HL-60 (cell line): ENCODE measurements around the gene PRDM16.

Source experiments
- DNase-seq, 2 experiments: peaks; one replicate each; pipeline ENCODE4 v3.0.0-alpha.2; 2010 to 2020; ENCODE audit warnings: low read depth in 1 of 2, low spot score in 1 of 2
- H3K27ac ChIP-seq: fragments of 250-450 bp; sonication (Bioruptor Pico); replicated peaks from 2 replicates; pipeline ENCODE4 v1.5.1; 2020; ENCODE audit warnings: mild to moderate bottlenecking, moderate library complexity
- H3K27me3 ChIP-seq: fragments of 250-450 bp; sonication (Bioruptor Pico); 2 replicates; pipeline ENCODE4 v1.5.1; 2021; ENCODE audit warnings: mild to moderate bottlenecking, moderate library complexity; ENCODE audit not compliant: insufficient read depth, poor library complexity, severe bottlenecking
- H3K4me3 ChIP-seq: replicated peaks from 2 replicates; pipeline ENCODE4 v1.5.1; 2011; ENCODE audit warnings: mild to moderate bottlenecking, control low read depth, low read length; ENCODE audit not compliant: insufficient read depth
- CTCF ChIP-seq: IDR thresholded peaks from one replicate; pipeline ENCODE4 v1.5.1; 2011; ENCODE audit warnings: low read length, control low read depth, inconsistent platforms; ENCODE audit not compliant: insufficient read depth
- GABPA ChIP-seq: IDR thresholded peaks from 2 replicates; pipeline ENCODE4 v1.6.1; 2012; ENCODE audit warnings: low read depth
- POLR2AphosphoS5 ChIP-seq: IDR thresholded peaks from 2 replicates; pipeline ENCODE4 v1.6.1; 2012; ENCODE audit warnings: low read depth
- SPI1 ChIP-seq: IDR thresholded peaks from 2 replicates; pipeline ENCODE4 v1.6.1; 2012; ENCODE audit warnings: low read depth, mild to moderate bottlenecking, borderline replicate concordance
- TF ChIP-seq, protein P1 (sequence below): IDR thresholded peaks from 2 replicates; pipeline ENCODE4 v1.6.1; 2012; ENCODE audit warnings: low read depth; ENCODE audit not compliant: insufficient replicate concordance

The PRDM16 gene

GRCh38 chr1:3479511-3480368 is 410.7 kb downstream of the PRDM16 start:
- peaks cover 18% of the 10 kb centered on the region for H3K27me3 ChIP-seq
- no peak for TF ChIP-seq SPI1
- TF ChIP-seq, protein P1, sequence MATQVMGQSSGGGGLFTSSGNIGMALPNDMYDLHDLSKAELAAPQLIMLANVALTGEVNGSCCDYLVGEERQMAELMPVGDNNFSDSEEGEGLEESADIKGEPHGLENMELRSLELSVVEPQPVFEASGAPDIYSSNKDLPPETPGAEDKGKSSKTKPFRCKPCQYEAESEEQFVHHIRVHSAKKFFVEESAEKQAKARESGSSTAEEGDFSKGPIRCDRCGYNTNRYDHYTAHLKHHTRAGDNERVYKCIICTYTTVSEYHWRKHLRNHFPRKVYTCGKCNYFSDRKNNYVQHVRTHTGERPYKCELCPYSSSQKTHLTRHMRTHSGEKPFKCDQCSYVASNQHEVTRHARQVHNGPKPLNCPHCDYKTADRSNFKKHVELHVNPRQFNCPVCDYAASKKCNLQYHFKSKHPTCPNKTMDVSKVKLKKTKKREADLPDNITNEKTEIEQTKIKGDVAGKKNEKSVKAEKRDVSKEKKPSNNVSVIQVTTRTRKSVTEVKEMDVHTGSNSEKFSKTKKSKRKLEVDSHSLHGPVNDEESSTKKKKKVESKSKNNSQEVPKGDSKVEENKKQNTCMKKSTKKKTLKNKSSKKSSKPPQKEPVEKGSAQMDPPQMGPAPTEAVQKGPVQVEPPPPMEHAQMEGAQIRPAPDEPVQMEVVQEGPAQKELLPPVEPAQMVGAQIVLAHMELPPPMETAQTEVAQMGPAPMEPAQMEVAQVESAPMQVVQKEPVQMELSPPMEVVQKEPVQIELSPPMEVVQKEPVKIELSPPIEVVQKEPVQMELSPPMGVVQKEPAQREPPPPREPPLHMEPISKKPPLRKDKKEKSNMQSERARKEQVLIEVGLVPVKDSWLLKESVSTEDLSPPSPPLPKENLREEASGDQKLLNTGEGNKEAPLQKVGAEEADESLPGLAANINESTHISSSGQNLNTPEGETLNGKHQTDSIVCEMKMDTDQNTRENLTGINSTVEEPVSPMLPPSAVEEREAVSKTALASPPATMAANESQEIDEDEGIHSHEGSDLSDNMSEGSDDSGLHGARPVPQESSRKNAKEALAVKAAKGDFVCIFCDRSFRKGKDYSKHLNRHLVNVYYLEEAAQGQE: no peak
- TF ChIP-seq CTCF: no peak
- no peak for TF ChIP-seq GABPA
- TF ChIP-seq POLR2AphosphoS5: no peak
- no peak for DNase-seq
- no peak overlapping the region for H3K27ac ChIP-seq
- no peak overlapping the region for H3K4me3 ChIP-seq

- Histone ChIP-seq H3K27ac (no peak overlapping the region), H3K4me3 (no peak overlapping the region), H3K27me3 (peaks cover 18% of the 10 kb centered on the region)
- TF ChIP-seq POLR2AphosphoS5 (no peak), GABPA (no peak), CTCF (no peak)
- TF ChIP-seq, protein P1: no peak
- no peak for DNase-seq
Observed at GRCh38 chr1:3480369-3480719, 411.3 kb downstream of the PRDM16 start.

DNA sequence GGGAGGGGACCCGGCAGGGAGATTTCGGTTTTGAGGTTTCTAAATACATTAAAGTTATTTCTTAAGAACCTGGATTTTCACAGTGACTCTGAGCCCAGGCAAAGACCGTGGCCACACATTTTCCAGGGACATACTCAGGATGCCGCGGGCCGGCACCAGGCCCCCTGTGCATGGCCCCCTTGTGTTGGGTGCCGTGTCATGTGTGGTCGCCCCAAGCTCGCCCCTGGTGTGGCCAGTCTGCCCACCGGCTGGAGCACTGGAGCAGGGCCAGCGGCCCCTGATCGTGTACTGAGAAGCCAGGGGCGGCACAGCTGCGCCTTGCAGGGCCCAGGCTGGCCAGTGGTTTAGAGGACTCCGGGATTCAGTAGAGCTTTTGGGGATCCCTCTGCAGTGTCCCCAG is 412.0 kb downstream of the PRDM16 start:
- TF ChIP-seq POLR2AphosphoS5 (no peak), SPI1 (no peak), CTCF (no peak), GABPA (no peak)
- TF ChIP-seq, protein P1: no peak
- no peak overlapping the region for H3K27ac ChIP-seq
- H3K27me3 ChIP-seq: peaks cover 18% of the 10 kb centered on the region
- H3K4me3 ChIP-seq: no peak overlapping the region
- no peak for DNase-seq
